GM12878 (cell line): ENCODE data around the gene CS. TPM values are rescaled to one million over a fixed set of nuclear protein-coding genes. Genes with fewer than 3 reads are reported as not detected.

Experiments
- ATAC-seq: fragments of 200-7000 bp; cut with Tn5 transposase; 3 replicates; pipeline ENCODE4 v1.9.1; 2020; ENCODE audit warnings: mild to moderate bottlenecking, moderate library complexity
- BruUV-seq: library from RNA; stranded (reverse); fragments of 400-500 nt; replicated peaks from 2 replicates; lab custom pipeline; 2021; lab: Mats Ljungman, UMichigan
- CTCF ChIA-PET: fragments of 300-600 bp; sonication (Branson Sonifier 250); formaldehyde crosslinking; extraction: SDS; loops from one replicate; lab custom pipeline; 2021; ENCODE audit warnings: inconsistent platforms; lab: Yijun Ruan, JAX
- POLR2A ChIA-PET: fragments of 350-600 bp; formaldehyde crosslinking; extraction: SDS; loops from one replicate; lab custom pipeline; 2021; ENCODE audit warnings: inconsistent platforms; lab: Charles Lee
- RAD21 ChIA-PET: fragments of 300-600 bp; sonication (Branson Sonifier 250); formaldehyde crosslinking; loops from one replicate; lab custom pipeline; 2023; ENCODE audit warnings: antibody characterized with exemption; ENCODE audit not compliant: unreplicated experiment; lab: Charles Lee
- SMC1A ChIA-PET: fragments of 300-600 bp; sonication (Branson Sonifier 250); formaldehyde crosslinking; loops from one replicate; lab custom pipeline; 2023; ENCODE audit not compliant: unreplicated experiment, uncharacterized antibody; lab: Charles Lee
- DNase-seq: peaks from one replicate; pipeline ENCODE4 v3.0.0-alpha.2; 2011; ENCODE audit warnings: low read depth, low spot score
- FAIRE-seq: peaks from 3 replicates; lab custom pipeline; 2011; peaks lifted over from hg19 to GRCh38; lab: Jason Lieb, UNC
- H2AFZ ChIP-seq: 2 replicates; pipeline ENCODE4 v1.6.0; 2011; ENCODE audit warnings: low read depth, low read length, control low read depth; ENCODE audit not compliant: control insufficient read depth
- H3K27ac ChIP-seq: 2 replicates; pipeline ENCODE4 v1.5.1; 2011; ENCODE audit warnings: control low read depth; ENCODE audit not compliant: control insufficient read depth, insufficient read depth
- H3K27me3 ChIP-seq, 2 experiments: replicated peaks in 1 of 2; 2 replicates each; pipeline versions ENCODE4 v1.6.0 to v1.6.1; 2011; ENCODE audit warnings: low read length in 1 of 2; ENCODE audit not compliant: control insufficient read depth in 2 of 2, insufficient read depth in 2 of 2
- H3K36me3 ChIP-seq, 2 experiments: 2 replicates each; pipeline ENCODE4 v1.5.1; 2011; ENCODE audit warnings: low read length in 1 of 2; ENCODE audit not compliant: control insufficient read depth in 2 of 2, insufficient read depth in 2 of 2
- H3K4me1 ChIP-seq: 2 replicates; pipeline ENCODE4 v1.6.1; 2011; ENCODE audit warnings: mild to moderate bottlenecking, low read length, moderate library complexity, mixed read lengths; ENCODE audit not compliant: control insufficient read depth, insufficient read depth
- H3K4me2 ChIP-seq: 2 replicates; pipeline ENCODE4 v1.6.0; 2011; ENCODE audit warnings: control low read depth; ENCODE audit not compliant: control insufficient read depth, insufficient read depth
- H3K4me3 ChIP-seq: fragments of 200-600 bp; sonication (generic); 2 replicates; pipeline ENCODE4 v1.5.1; 2016
- H3K79me2 ChIP-seq: 2 replicates; pipeline ENCODE4 v1.6.0; 2011; ENCODE audit warnings: low read length; ENCODE audit not compliant: control insufficient read depth, insufficient read depth
- H3K9ac ChIP-seq: 2 replicates; pipeline ENCODE4 v1.8.0; 2011; ENCODE audit warnings: low read length, control low read depth, mixed read lengths; ENCODE audit not compliant: control insufficient read depth, insufficient read depth
- H3K9me3 ChIP-seq: replicated peaks from 3 replicates; pipeline ENCODE4 v1.5.1; 2011; ENCODE audit warnings: mild to moderate bottlenecking, low read length; ENCODE audit not compliant: control insufficient read depth, insufficient read depth
- H4K20me1 ChIP-seq: 2 replicates; pipeline ENCODE4 v1.6.0; 2011; ENCODE audit not compliant: control insufficient read depth, insufficient read depth
- PAX5 ChIP-seq: IDR thresholded peaks from 2 replicates; pipeline ENCODE4 v1.6.1; 2011; ENCODE audit warnings: low read depth, low read length, borderline replicate concordance
- SMC3 ChIP-seq: IDR thresholded peaks from 2 replicates; pipeline ENCODE4 v1.6.1; 2011; ENCODE audit warnings: low read length, improper control_type of control experiment, borderline replicate concordance
- WGBS: methylation state at CpG from one replicate; pipeline ENCODE4 v1.1.6; 2016; ENCODE audit warnings: low lambda C conversion rate; ENCODE audit not compliant: insufficient replicate concordance, insufficient coverage; ENCODE audit errors: missing lambda C conversion rate; 5-methylcytosine and 5-hydroxymethylcytosine counted together
- in situ Hi-C: fragments of 300-500 bp; cut with MboI; formaldehyde crosslinking; loops from 9 replicates; pipeline ENCODE4 v1.14.3; 2018; ENCODE audit warnings: mixed read lengths
- intact Hi-C: fragments of 100-400 bp; cut with micrococcal nuclease; formaldehyde crosslinking; loops from one replicate; pipeline ENCODE4 v1.14.2; 2022; ENCODE audit not compliant: unreplicated experiment
- polyA plus RNA-seq, 11 experiments: library from polyadenylated mRNA; depleted of rRNA in 4 of 11; unstranded in 6 of 11; stranded (reverse) in 5 of 11; fragments of >200 nt; fragmentation: Nextera tagmentation in 4 of 11; fragmentation: Illumina TruSeq in 1 of 11; extraction: Ambion mirVana in 4 of 11; extraction: Trizol in 1 of 11; gene quantifications; 1 replicate in 1 of 11; 2 replicates in 10 of 11; pipeline versions ENCODE4 v1.2.1 to v1.2.3, GENCODE V29; 2011 to 2016; ENCODE audit warnings: inconsistent platforms in 2 of 11, missing spikeins in 2 of 11, low read depth in 1 of 11
- total RNA-seq, 4 experiments: library from RNA; depleted of rRNA in 3 of 4; stranded (reverse); fragments of >200 nt in 3 of 4; fragmentation: Illumina TruSeq in 1 of 4; extraction: Trizol in 1 of 4; gene quantifications; 2 replicates each; pipeline versions ENCODE4 v1.2.1 to v1.2.3, GENCODE V29; 2013 to 2021
- TF ChIP-seq, protein P1 (sequence below): fragments of 450-650 bp; IDR thresholded peaks from 2 replicates; pipeline ENCODE4 v1.6.1; 2017; ENCODE audit warnings: mild to moderate bottlenecking, low read depth, inconsistent platforms; ENCODE audit not compliant: poor library complexity, severe bottlenecking
- TF ChIP-seq, protein P2 (sequence below): IDR thresholded peaks from 2 replicates; pipeline ENCODE4 v1.6.1; 2011; ENCODE audit warnings: low read depth, mild to moderate bottlenecking, low read length, moderate library complexity, borderline replicate concordance; ENCODE audit errors: extremely low read depth

CS gene
- total and polyA plus RNA-seq, 10 of the 15 experiments (the other 5 are each of a cell fraction or from before 2014, with no cell fraction given) = 64.9 to 276 (median 139) TPM

DNA sequence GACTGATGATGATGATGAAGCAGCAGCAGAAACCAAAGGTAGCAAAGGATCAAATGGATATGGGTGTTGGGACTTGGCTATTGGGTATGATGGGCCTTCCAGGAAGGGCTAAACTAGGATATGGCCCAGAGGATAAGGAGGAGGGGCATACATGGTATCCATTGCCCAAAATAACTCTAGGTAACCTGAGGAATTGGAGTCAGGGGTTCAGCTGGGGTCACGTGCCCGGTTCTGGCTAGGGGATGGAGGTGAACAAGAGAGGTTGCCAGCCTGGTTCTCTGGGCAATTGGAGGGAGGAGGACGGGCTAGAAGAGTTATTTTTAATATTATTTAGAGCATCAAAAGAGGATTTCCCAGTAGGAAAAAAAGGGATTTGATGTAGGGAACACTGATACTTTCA lies 39.2 kb downstream of the CS start:
- Histone ChIP-seq H3K4me3 (no peak overlapping the region), H3K27me3 (no peaks in the 10 kb centered on the region), H3K9ac (no peak overlapping the region), H3K4me2 (no peak overlapping the region)
- no peak for TF ChIP-seq PAX5
- TF ChIP-seq, protein P1, sequence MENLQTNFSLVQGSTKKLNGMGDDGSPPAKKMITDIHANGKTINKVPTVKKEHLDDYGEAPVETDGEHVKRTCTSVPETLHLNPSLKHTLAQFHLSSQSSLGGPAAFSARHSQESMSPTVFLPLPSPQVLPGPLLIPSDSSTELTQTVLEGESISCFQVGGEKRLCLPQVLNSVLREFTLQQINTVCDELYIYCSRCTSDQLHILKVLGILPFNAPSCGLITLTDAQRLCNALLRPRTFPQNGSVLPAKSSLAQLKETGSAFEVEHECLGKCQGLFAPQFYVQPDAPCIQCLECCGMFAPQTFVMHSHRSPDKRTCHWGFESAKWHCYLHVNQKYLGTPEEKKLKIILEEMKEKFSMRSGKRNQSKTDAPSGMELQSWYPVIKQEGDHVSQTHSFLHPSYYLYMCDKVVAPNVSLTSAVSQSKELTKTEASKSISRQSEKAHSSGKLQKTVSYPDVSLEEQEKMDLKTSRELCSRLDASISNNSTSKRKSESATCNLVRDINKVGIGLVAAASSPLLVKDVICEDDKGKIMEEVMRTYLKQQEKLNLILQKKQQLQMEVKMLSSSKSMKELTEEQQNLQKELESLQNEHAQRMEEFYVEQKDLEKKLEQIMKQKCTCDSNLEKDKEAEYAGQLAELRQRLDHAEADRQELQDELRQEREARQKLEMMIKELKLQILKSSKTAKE = no peak
- TF ChIP-seq, all 136 proteins: peak for 0
- no peak overlapping the region for H2AFZ ChIP-seq
- ChIA-PET RAD21 (no interaction called here), POLR2A (interaction anchor here (1.3 kb wide), 1 partner anchor 40 kb away, joined by 3 read pairs; no protein-coding TSS in a partner anchor), SMC1A (no interaction called here), CTCF (interaction anchor here (0.9 to 1.4 kb wide), 2 partner anchors 18 to 69 kb away, joined by 3 to 5 read pairs; no protein-coding TSS in a partner anchor)
- peaks cover 11% of the 10 kb centered on the region for H3K79me2 ChIP-seq
- WGBS = 64% methylated on average over 3 of the region's 3 CpGs
- peaks cover 7% of the 10 kb centered on the region for H3K4me1 ChIP-seq
- H4K20me1 ChIP-seq = no peaks in the 10 kb centered on the region
- intact Hi-C loops (loop anchor here (10.0 kb wide), 1 partner anchor 204 kb away; the partner anchor contains the start of gene SPRYD4), in situ Hi-C loops (no loop called here)
- ATAC-seq = no peak
- no peak for FAIRE-seq
- H3K27ac ChIP-seq = no peak overlapping the region
- no TSS peak for BruUV-seq
- H3K36me3 ChIP-seq = peaks cover 0 to 1% of the 10 kb centered on the region in 2 experiments; a peak in 2 of 4 replicates
- no peaks in the 10 kb centered on the region for H3K9me3 ChIP-seq
- DNase-seq = no peak

DNA sequence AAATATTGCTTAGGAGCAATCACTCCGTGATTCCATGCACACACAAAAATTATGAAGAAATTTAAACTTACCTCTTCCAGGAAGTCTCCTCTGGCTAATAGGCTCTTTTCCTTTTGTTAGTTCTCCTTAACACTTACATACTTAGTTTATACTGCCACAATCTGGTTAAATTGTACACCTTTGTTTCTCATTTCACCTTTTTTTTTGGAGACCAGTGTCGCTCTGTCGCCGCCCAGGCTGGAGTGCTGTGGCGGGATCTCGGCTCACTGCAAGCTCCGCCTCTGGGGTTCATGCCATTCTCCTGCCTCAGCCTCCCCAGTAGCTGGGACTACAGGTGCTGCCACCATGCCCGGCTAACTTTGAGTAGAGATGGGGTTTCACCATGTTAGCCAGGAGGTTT lies 39.8 kb downstream of the CS start:
- RAD21 ChIA-PET = no interaction called here
- POLR2A ChIA-PET = no interaction called here
- Histone ChIP-seq H3K36me3 (peaks cover 1 to 7% of the 10 kb centered on the region in 2 experiments), H3K9me3 (no peaks in the 10 kb centered on the region), H4K20me1 (no peaks in the 10 kb centered on the region), H3K27me3 (no peaks in the 10 kb centered on the region), H3K4me3 (no peak overlapping the region), H3K4me1 (peaks cover 7% of the 10 kb centered on the region), H2AFZ (no peak overlapping the region), H3K9ac (no peak overlapping the region), H3K4me2 (no peak overlapping the region), H3K79me2 (peaks cover 11% of the 10 kb centered on the region), H3K27ac (no peak overlapping the region)
- WGBS = 86% methylated on average over 8 of the region's 8 CpGs
- in situ Hi-C loops (no loop called here), intact Hi-C loops (loop anchor here (10.0 kb wide), 1 partner anchor 204 kb away; the partner anchor contains the start of gene SPRYD4)
- no TSS peak for BruUV-seq
- no peak for TF ChIP-seq SMC3
- TF ChIP-seq, protein P2, sequence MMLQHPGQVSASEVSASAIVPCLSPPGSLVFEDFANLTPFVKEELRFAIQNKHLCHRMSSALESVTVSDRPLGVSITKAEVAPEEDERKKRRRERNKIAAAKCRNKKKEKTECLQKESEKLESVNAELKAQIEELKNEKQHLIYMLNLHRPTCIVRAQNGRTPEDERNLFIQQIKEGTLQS = no peak
- ATAC-seq (no peak), DNase-seq (no peak), FAIRE-seq (no peak)
- SMC1A ChIA-PET = no interaction called here
- CTCF ChIA-PET = interaction anchor here (0.9 to 1.4 kb wide), 2 partner anchors 18 to 69 kb away, joined by 3 to 5 read pairs; no protein-coding TSS in a partner anchor
